ENCODE data around the gene KRT85. TPM values are rescaled to one million over a fixed set of nuclear protein-coding genes. Genes with fewer than 3 reads are reported as not detected.

The KRT85 gene
- total RNA-seq, 1 donor from 2014 or later: not detected

DNA sequence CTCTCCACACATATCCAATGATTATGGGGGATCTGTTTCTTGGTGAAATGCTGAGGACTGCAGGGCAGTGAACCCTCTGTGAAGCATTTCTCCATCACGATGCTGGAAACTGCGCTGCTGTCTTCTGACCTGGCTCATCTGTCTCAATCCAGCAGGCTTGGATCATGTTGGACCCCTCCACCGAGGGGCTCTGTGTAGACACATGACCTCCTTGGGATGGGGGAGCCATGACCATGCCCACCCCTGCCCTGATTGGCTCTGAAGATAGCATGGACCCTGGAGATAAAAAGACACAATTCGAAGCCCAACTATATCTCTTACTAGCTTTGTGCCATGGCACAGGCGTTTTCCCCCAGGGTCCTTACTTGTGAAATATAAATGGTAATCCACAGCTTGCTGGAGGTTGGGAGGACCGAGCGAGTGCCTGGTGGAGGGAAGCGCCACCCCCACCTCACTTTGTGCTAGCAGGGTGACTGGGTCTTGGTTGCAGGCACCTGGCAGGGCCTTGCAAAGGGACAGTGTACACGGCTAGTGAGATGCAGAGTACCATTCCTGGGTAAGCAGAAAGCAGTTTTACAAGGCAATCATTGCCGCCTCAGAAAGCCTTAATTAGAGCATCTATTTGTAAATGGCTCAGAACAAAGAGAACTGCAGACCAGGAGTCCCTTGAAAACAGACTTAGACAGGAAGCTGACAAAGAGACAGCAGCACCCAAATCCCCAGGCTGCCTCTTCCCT is 43.7 kb downstream of the KRT85 start:
- no peaks in the 10 kb centered on the region for H3K4me1 ChIP-seq
- no peak for DNase-seq
- no peaks in the 10 kb centered on the region for H3K9me3 ChIP-seq
- intact Hi-C loops (cut with DNase I): no loop called here
- no peak overlapping the region for H3K4me3 ChIP-seq
- H3K27me3 ChIP-seq: peaks cover 23% of the 10 kb centered on the region
- no peaks in the 10 kb centered on the region for H3K36me3 ChIP-seq
- H3K27ac ChIP-seq: no peak overlapping the region
- TF ChIP-seq, protein P1, sequence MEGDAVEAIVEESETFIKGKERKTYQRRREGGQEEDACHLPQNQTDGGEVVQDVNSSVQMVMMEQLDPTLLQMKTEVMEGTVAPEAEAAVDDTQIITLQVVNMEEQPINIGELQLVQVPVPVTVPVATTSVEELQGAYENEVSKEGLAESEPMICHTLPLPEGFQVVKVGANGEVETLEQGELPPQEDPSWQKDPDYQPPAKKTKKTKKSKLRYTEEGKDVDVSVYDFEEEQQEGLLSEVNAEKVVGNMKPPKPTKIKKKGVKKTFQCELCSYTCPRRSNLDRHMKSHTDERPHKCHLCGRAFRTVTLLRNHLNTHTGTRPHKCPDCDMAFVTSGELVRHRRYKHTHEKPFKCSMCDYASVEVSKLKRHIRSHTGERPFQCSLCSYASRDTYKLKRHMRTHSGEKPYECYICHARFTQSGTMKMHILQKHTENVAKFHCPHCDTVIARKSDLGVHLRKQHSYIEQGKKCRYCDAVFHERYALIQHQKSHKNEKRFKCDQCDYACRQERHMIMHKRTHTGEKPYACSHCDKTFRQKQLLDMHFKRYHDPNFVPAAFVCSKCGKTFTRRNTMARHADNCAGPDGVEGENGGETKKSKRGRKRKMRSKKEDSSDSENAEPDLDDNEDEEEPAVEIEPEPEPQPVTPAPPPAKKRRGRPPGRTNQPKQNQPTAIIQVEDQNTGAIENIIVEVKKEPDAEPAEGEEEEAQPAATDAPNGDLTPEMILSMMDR (IDR thresholded peaks at IDR 0.05): no peak
- ATAC-seq: no peak

DNA sequence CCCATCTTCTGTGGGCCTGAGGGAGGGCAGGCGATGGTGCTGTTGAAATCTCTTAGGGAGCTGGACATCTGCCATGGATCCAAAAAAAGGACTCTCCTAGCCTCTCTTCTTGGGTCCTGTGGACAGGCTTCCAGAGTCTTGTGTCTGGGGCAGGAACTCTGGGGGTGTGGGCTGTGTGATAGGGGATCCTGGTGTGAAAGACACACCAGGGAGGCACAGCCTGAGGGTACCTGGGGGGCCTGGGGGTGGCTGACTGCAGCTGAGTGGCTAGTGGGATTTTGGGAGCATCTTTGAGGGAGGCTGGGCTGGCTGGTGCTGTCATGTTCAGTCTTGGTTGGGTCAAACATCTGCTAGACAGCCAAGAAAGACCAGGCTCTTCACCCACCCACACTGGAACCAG is 44.3 kb downstream of the KRT85 start:
- intact Hi-C loops (cut with DNase I): no loop called here
- Histone ChIP-seq H3K9me3 (no peaks in the 10 kb centered on the region), H3K4me1 (no peaks in the 10 kb centered on the region), H3K4me3 (no peak overlapping the region), H3K27me3 (peaks cover 23% of the 10 kb centered on the region), H3K36me3 (no peaks in the 10 kb centered on the region), H3K27ac (no peak overlapping the region)
- DNase-seq (no peak), ATAC-seq (no peak)
- TF ChIP-seq, protein P1 (IDR thresholded peaks at IDR 0.05): no peak

DNA sequence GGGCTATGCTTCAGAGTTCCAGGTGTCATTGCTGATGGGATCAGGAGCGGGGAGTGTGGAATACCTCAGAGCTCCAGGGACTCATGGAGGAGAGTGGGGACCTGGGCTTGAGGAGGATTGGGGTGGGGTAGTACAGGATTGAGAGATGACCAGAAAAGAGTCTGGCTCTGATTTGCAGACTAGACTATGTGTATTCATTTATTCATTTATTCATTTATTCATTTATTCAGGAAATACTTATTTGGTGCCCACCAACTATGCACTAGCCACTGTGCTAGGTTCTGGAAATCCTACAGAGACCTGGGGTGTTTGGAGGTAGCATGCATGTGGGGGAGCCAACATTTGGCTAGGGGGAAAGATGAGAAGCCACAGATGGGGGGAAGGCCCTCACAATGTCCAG is 45.2 kb downstream of the KRT85 start:
- intact Hi-C loops (cut with DNase I): no loop called here
- Histone ChIP-seq H3K36me3 (no peaks in the 10 kb centered on the region), H3K9me3 (no peaks in the 10 kb centered on the region), H3K4me1 (no peaks in the 10 kb centered on the region), H3K4me3 (no peak overlapping the region), H3K27ac (no peak overlapping the region), H3K27me3 (peaks cover 23% of the 10 kb centered on the region)
- TF ChIP-seq, protein P1 (IDR thresholded peaks at IDR 0.05): no peak
- ATAC-seq (no peak), DNase-seq (no peak)

DNA sequence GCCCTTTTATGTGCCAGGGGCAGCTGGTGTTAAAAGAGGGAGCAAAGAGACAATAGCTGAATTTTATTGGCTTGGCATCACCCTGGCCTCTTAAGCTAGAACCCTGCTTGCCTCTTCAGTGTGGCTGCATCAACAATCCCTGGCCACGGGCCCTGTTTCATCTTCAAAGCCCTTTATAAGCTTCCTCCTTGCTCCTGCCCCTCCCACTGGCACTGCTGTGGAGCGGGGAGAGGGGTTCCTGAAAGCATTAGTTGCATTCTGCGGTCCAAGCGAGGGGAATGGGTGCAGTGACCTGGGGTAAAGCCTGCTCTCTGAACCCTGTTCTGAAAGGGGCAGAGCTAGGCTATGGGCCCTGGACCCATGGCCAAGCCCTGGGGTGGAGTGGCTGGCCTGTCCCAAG is 45.9 kb downstream of the KRT85 start:
- no peak overlapping the region for H3K4me3 ChIP-seq
- DNase-seq (peak; percentile 26), ATAC-seq (no peak)
- H3K36me3 ChIP-seq: no peaks in the 10 kb centered on the region
- no peaks in the 10 kb centered on the region for H3K9me3 ChIP-seq
- H3K27me3 ChIP-seq: peaks cover 23% of the 10 kb centered on the region
- TF ChIP-seq, protein P1 (IDR thresholded peaks at IDR 0.05): no peak
- intact Hi-C loops (cut with DNase I): no loop called here
- no peak overlapping the region for H3K27ac ChIP-seq
- no peaks in the 10 kb centered on the region for H3K4me1 ChIP-seq

DNA sequence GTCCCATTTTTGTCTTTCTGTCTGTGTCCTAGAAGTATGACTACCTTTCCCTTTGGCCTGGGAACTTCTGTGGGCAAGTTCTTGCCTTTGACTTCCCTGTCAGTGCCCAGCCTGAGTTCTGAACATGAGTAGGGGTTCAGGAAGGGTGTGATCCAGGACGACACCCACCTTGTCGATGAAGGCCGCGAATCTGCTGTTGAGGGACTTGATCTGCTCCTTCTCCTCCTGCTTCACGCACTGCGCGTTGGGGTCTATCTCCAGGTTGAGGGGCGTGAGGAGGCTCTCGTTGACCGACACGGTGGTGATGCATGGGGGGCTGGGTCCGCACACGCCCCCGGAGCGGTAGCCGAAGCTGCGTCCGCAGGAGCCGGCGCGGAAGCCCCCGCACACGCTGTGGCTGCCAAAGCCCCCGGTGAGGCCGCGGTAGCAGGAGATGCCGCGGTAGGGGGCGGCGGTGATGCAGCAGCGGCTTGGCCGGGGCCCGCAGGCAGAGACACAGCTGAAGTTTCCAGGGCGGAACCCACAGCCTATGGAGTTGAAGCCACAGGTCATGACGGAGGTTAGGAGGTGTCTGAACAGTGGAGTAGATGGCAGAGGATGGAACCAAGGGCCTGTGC is 46.4 kb downstream of the KRT85 start, which contains the start of gene KRT83:
KRT83 (minus strand) TSS at position 615 of the 617 bp plus-strand sequence; CDS start at position 552, 63 bp downstream.
- ATAC-seq: no peak
- Histone ChIP-seq H3K9me3 (no peaks in the 10 kb centered on the region), H3K27me3 (peaks cover 23% of the 10 kb centered on the region), H3K27ac (no peak within 1 kb of the TSS), H3K4me1 (no peaks in the 10 kb centered on the region), H3K36me3 (no peaks in the 10 kb centered on the region), H3K4me3 (no peak within 1 kb of the TSS)
- TF ChIP-seq, protein P1 (IDR thresholded peaks at IDR 0.05): no peak
- intact Hi-C loops (cut with DNase I): no loop called here
- DNase-seq: no peak

All from upper lobe of right lung (tissue), 1 donor.